ENCODE measurements around the gene CCL7.

Gene CCL7

DNA sequence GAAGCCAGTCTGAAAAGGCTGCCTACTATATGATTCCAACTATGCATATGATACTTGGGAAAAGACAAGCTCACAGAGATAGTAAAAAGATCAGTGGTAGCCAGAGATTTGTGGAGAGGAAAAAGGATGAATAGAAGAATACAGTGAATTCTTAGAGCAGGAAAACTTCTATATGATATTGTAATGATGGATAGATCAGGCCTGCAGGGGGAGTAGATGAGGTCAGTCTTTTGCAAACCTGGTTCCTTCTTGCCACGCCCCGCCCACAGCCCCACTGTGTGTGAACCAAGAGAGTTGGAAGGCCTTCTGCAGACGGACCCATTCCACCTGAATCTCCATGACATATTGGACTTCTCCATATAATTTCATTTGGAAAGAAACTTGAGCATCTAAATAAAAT is 48.5 kb downstream of the CCL7 start:
- Histone ChIP-seq H3K4me1 (ENCODE audit: control insufficient read depth, insufficient read depth, low read length, poor library complexity, severe bottlenecking) (no peaks in the 10 kb centered on the region), H3K4me3 (ENCODE audit: insufficient read depth, low read depth, low read length, poor library complexity, severe bottlenecking) (no peak overlapping the region), H3K27me3 (replicated peaks; ENCODE audit: control insufficient read depth, insufficient read depth, low read length, poor library complexity, severe bottlenecking) (no peaks in the 10 kb centered on the region), H3K27ac (ENCODE audit: insufficient read depth, low read length, poor library complexity, severe bottlenecking) (no peak overlapping the region), H3K36me3 (ENCODE audit: control insufficient read depth, insufficient read depth, low read length) (no peaks in the 10 kb centered on the region), H3K9me3 (ENCODE audit: control insufficient read depth, low read length) (no peaks in the 10 kb centered on the region)
- no peak for DNase-seq

DNA sequence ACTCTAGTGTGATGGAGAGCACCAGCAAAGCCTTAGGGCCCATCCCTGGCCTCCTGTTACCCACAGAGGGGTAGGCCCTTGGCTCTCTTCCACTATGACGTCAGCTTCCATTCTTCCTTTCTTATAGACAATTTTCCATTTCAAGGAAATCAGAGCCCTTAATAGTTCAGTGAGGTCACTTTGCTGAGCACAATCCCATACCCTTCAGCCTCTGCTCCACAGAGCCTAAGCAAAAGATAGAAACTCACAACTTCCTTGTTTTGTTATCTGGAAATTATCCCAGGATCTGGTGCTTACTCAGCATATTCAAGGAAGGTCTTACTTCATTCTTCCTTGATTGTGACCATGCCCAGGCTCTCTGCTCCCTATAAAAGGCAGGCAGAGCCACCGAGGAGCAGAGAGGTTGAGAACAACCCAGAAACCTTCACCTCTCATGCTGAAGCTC is 49.0 kb downstream of the CCL7 start, which contains the start of gene CCL8:
CCL8 (plus strand) TSS at position 397 of the 445 bp plus-strand sequence. CDS start 67 bp downstream, outside the sequence.
- Histone ChIP-seq H3K4me1 (ENCODE audit: control insufficient read depth, insufficient read depth, low read length, poor library complexity, severe bottlenecking) (no peaks in the 10 kb centered on the region), H3K27ac (ENCODE audit: insufficient read depth, low read length, poor library complexity, severe bottlenecking) (no peak within 1 kb of the TSS), H3K4me3 (ENCODE audit: insufficient read depth, low read depth, low read length, poor library complexity, severe bottlenecking) (no peak within 1 kb of the TSS), H3K27me3 (replicated peaks; ENCODE audit: control insufficient read depth, insufficient read depth, low read length, poor library complexity, severe bottlenecking) (no peaks in the 10 kb centered on the region), H3K9me3 (ENCODE audit: control insufficient read depth, low read length) (no peaks in the 10 kb centered on the region), H3K36me3 (ENCODE audit: control insufficient read depth, insufficient read depth, low read length) (no peaks in the 10 kb centered on the region)
- DNase-seq = no peak
